Thyroid gland (tissue), 4 donors: ENCODE results near the gene FAIM2.

ENCODE experiments used
- POLR2A ChIP-seq, 2 donors: fragments of 450-650 bp; IDR thresholded peaks; one replicate each; pipeline ENCODE4 v1.6.1; 2017; ENCODE audit warnings: antibody characterized with exemption in 2 of 2, mild to moderate bottlenecking in 2 of 2, moderate library complexity in 1 of 2
- TF ChIP-seq, protein P1 (sequence below), 6 experiments: fragments of 200-600 bp in 3 of 6; fragments of 450-650 bp in 3 of 6; sonication (generic) in 3 of 6; IDR thresholded peaks; one replicate each; pipeline ENCODE4 v1.5.1; 2016 to 2019; ENCODE audit warnings: antibody characterized with exemption in 6 of 6, mild to moderate bottlenecking in 2 of 6, inconsistent platforms in 1 of 6, moderate library complexity in 1 of 6

DNA sequence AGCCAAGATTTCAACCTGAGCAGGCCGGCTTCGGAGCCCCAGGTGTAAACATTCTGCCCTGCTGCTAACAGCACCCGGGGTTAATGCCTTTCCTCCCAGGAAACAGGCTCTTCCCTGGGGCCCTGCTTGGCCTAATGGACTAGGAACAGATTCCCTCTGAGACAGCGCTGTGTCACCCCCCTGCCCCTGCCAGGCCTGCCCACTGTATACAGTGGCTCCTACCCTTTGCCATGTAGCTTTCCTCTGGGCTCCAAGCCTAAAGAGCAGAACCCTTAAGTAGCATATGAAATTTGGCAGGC, 32.5 kb downstream of the FAIM2 start:
- TF ChIP-seq POLR2A (IDR thresholded peaks at IDR 0.05): no peak
- TF ChIP-seq, protein P1, sequence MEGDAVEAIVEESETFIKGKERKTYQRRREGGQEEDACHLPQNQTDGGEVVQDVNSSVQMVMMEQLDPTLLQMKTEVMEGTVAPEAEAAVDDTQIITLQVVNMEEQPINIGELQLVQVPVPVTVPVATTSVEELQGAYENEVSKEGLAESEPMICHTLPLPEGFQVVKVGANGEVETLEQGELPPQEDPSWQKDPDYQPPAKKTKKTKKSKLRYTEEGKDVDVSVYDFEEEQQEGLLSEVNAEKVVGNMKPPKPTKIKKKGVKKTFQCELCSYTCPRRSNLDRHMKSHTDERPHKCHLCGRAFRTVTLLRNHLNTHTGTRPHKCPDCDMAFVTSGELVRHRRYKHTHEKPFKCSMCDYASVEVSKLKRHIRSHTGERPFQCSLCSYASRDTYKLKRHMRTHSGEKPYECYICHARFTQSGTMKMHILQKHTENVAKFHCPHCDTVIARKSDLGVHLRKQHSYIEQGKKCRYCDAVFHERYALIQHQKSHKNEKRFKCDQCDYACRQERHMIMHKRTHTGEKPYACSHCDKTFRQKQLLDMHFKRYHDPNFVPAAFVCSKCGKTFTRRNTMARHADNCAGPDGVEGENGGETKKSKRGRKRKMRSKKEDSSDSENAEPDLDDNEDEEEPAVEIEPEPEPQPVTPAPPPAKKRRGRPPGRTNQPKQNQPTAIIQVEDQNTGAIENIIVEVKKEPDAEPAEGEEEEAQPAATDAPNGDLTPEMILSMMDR (IDR thresholded peaks at IDR 0.05): no peak
